HL-60/S4 (cell line): Measurements from ENCODE around the gene PSMC6.

ENCODE experiments used
- in situ Hi-C: fragments of 300-500 bp; cut with MboI; formaldehyde crosslinking; loops from 2 replicates; pipeline ENCODE4 v1.14.3; 2022; ENCODE audit warnings: low sequenced_read_pairs

Gene PSMC6

DNA sequence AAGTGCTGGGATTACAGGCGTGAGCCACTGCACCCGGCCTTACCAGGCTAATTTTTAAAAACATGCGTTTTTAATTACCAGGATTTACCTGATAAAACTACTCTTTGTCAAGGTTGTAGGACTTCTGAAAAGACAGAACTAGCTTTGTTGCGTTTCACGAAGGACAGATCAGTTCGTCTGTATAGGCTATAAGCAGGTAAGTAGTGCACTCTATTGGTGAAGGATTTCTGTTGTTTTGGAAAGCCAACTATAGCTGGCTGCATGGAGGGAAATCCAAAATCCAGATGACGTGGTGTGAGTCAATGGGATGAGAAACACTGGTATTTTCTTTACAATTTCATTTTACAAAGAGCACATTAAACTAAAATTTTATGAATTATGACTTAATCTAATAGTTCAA, 69.8 kb downstream of the PSMC6 start:
- in situ Hi-C loops, result no loop called here
